Endometrial microvascular endothelial cells (primary cell): ENCODE data around the gene NCOA1. TPM values are rescaled to one million over a fixed set of nuclear protein-coding genes. Genes with fewer than 3 reads are reported as not detected.
"Not testable (repeated sequence)": the region's sequence is repeated elsewhere in the genome, so short reads cannot be mapped to it uniquely, and the experiment has no call there.

Source experiments
- in situ Hi-C: cut with HindIII; loops from 2 replicates; pipeline ENCODE4 v1.10.0; 2017; ENCODE audit warnings: low sequenced_read_pairs, low pct_unique_long_range_greater_than_20kb; ENCODE audit errors: inconsistent ontology term
- total RNA-seq: library from RNA; depleted of rRNA; stranded (reverse); fragments of >200 nt; gene quantifications from one replicate; pipeline ENCODE4 v1.2.3, GENCODE V29; 2015; ENCODE audit errors: inconsistent ontology term

NCOA1 gene
- total RNA-seq, 1 donor from 2014 or later = 5.3 TPM

DNA sequence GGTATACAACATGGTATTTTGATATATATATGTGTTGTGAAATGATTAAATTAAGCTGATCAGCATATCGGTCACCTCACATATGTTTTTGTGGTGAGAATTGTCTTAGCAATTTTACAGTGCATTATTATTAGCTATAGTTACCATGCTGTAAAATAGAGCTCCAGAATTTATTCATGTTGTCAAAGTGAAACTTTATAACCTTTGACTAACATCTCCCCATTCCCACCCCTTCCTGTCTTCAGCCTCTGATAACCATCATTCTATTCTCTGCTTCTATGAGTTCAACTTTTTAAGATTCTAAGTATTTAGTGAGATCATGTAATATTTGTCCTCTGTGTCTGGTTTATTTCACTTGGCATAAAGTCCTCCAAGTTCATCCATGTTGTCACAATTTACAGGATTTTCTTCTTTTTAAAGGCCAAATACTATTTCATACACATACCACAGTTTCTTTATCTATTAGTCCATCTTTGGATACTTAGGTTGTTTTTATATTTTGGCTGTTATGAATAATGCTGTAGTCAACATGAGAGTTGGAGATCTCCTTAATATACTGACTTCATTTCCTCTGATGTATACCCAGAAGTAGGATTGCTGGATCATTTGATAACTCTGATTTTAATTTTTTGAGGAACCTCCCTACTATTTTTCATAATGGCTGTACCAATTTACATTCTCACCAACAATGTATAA lies 30.3 kb downstream of the NCOA1 start:
- in situ Hi-C loops = no loop called here

- in situ Hi-C loops = no loop called here
These were observed 31.1 kb downstream of the NCOA1 start for GRCh38 chr2:24521975-24522639.

DNA sequence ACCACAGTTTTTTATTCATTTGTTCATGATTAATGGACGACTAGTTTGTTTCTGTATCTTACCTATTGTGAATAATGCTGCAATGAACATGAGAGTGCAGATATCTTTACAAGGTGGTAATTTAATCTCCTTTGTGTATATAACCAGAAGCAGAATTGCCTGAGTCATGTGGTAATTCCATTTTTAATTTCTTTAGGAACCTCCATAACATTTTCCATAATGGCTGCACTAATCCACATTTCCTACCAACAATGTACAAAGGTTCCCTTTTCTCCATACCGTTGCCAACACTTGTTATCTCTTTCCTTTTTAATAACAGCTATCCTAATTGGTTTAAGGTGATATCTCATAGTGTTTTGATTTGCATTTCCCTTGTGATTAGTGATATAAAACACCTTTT lies 36.5 kb downstream of the NCOA1 start:
- in situ Hi-C loops = no loop called here

DNA sequence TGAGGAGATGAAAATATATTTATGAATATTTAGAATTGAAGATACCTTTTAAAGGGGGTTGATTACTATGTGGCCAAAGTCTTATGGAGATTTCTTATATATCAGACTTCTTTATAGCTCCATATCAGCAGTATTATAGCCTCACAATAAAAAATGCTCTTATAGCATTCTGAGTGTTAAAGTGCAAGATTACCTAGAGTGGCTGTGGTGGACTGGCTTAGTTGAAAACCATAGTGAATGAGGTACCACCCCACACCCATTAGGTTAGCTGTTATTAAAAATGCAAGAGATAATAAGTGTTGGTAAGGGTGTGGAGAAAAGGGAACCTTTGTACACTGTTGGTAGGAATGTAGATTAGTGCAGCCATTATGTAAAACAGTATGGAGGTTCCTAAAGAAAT lies 39.7 kb downstream of the NCOA1 start:
- in situ Hi-C loops = no loop called here

DNA sequence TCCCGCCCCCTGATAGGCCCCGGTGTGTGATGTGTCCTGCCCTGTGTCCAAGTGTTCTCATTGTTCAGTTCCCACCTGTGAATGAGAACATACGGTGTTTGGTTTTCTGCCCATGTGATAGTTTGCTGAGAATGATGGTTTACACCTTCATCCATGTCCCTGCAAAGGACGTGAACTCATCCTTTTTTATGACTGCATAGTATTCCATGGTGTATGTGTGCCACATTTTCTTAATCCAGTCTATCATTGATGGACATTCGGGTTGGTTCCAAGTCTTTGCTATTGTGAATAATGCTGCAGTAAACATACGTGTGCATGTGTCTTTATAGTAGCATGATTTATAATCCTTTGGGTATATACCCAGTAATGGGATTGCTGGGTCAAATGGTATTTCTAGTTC lies 40.6 kb downstream of the NCOA1 start:
- in situ Hi-C loops = not testable (repeated sequence)

GRCh38 chr2:24532057-24532456 lies 41.0 kb downstream of the NCOA1 start:
- in situ Hi-C loops = not testable (repeated sequence)

- in situ Hi-C loops = not testable (repeated sequence)
These were observed 42.5 kb downstream of the NCOA1 start for GRCh38 chr2:24533574-24533973.

- in situ Hi-C loops = no loop called here
These were observed 47.7 kb downstream of the NCOA1 start for GRCh38 chr2:24538720-24539119.

GRCh38 chr2:24539258-24539657 lies 48.2 kb downstream of the NCOA1 start:
- in situ Hi-C loops = no loop called here

- in situ Hi-C loops = no loop called here
These were observed 49.0 kb downstream of the NCOA1 start for GRCh38 chr2:24540011-24540477.

GRCh38 chr2:24541621-24542020 lies 50.6 kb downstream of the NCOA1 start:
- in situ Hi-C loops = no loop called here

GRCh38 chr2:24542269-24542872 lies 51.3 kb downstream of the NCOA1 start:
- in situ Hi-C loops = no loop called here

DNA sequence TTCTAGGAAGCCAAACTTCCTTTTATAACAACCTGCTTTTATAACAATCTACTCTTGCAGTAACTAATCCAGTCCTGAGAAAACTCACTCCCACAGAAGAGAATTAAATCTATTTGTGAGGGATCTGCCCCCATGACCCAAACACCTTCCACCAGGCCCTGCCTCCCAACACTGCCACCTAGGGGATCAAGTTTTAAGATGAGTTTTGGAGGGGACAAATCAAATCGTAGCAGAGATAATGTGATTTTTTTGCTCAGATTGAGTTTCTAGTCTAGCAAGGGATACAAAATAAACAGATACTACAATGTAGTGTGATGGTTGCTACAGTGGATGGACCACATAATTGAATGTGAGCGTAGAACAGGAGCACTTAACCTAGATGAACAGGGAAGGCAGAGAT lies 52.2 kb downstream of the NCOA1 start:
- in situ Hi-C loops = no loop called here

DNA sequence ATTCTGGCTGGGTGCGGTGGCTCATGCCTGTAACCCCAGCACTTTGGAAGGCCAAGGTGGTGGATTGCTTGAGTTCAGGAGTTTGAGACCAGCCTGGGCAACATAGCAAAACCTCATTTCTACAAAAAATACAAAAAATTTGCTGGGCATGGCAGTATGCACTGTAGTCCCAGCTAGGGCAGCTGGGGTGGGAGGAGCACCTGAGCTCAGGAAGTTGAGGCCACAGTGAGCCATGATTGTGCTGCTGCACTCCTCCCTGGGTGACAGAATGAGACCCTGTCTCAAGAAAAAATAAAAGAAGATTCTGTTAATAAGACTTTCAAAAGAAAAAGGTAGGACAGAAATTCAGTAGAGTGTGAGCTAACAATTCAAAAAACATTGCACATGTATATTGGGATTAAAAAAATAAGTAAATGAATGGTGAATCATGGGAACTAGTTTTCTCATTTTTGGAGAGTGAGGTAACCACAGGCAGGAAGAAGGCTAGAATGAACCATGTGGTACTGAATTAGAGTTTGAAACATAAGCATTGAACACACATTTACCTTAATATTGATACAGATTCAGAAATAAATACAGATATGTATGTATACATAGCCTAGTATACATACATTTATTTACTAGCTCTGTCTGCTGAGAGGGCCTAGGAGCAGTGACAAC lies 53.5 kb downstream of the NCOA1 start:
- in situ Hi-C loops = no loop called here

GRCh38 chr2:24546669-24547068 lies 55.6 kb downstream of the NCOA1 start:
- in situ Hi-C loops = no loop called here

GRCh38 chr2:24548058-24548457 lies 57.0 kb downstream of the NCOA1 start:
- in situ Hi-C loops = no loop called here

GRCh38 chr2:24550301-24550700 lies 59.2 kb downstream of the NCOA1 start:
- in situ Hi-C loops = not testable (repeated sequence)

GRCh38 chr2:24551016-24551415 lies 60.0 kb downstream of the NCOA1 start:
- in situ Hi-C loops = no loop called here

DNA sequence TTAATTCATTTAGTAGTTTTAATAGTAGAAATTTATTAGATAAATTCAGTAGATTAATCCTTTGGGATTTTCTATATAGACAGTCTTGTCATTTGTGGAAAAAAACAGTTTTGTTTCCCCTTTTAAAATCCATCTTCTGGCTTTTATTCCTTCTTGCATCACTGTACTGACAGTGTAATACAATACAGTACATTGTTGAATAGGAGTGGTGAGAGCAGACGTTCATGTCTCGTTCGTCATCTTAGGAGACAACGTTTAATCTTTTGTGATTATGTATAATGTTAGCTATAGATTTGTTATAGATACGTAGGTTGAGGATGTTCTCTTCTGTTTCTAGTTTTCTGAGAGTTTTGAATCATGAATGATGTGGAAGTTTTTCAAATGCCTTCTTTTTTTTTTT lies 61.8 kb downstream of the NCOA1 start:
- in situ Hi-C loops = no loop called here
